ENCODE results near the gene FAM124A. TPM values are rescaled to one million over a fixed set of nuclear protein-coding genes. Genes with fewer than 3 reads are reported as not detected.
A peak's percentile ranks its signal among the peaks of the same experiment; 100 is the strongest.

The FAM124A gene
- total and polyA plus RNA-seq, 7 donors, result 0.51 to 1.5 (median 0.75) TPM

DNA sequence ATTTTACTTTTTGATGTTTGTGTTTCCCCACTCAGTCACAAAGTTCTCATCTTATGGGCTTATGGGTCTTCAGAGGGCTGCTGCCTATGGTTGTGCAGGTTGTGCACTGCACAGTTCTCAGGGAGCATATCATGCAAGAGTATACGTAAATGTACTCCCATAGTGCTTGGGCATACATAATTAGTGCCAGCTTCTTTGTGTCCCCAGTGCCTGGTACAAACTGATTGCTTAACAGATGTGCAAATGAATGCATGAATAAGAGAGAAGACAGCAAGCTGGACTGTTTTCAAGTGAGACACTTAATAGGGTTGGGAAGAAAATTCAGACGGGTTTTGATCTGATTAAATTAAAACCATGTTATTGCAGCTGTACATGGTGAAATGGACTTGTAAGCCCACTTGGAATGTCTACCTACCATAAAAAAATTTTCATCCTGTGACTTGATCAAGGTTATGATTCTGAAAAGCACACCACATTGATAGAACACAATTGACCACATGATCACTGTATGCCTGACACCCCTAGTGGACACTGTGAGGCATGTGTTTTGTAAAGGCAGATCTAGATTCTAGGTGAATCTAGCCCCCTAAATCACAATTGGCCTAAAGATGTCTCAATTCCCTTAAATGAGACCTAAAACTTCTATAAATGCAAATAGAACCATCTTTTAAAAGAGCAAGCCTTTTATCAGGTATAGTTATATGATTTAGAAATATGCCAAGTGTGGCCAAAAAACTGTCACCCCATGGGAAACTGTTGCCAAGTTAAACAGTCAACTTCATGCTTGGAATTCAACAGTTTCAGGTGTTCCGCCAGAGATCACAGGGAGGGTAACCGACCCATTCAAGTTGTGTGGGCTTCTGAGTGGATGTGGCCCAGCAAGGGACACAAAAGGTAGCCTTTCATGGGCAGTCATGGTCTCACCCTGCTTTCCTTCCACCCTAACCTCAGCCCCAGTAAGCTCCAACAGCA is 27.9 kb downstream of the FAM124A start:
- Histone ChIP-seq H3K4me3 (no peak overlapping the region), H3K4me1 (no peaks in the 10 kb centered on the region), H3K36me3 (ENCODE audit: insufficient read depth in 1 of 2, low read depth in 1 of 2) (no peaks in the 10 kb centered on the region), H3K27me3 (ENCODE audit: insufficient read depth in 3 of 3, low read length in 2 of 3) (peaks cover 0 to 3% (median 0%) of the 10 kb centered on the region in 3 donors), H3K9me3 (no peaks in the 10 kb centered on the region), H3K27ac (no peak overlapping the region)
- peak; percentile 14 for TF ChIP-seq CTCF (IDR thresholded peaks at IDR 0.05)
- intact Hi-C loops (cut with DNase I), result no loop called here
- DNase-seq (no peak), ATAC-seq (no peak)
- WGBS, 3 donors, result 76 to 85% (median 78%) methylated on average over 4 of the region's 4 CpGs

DNA sequence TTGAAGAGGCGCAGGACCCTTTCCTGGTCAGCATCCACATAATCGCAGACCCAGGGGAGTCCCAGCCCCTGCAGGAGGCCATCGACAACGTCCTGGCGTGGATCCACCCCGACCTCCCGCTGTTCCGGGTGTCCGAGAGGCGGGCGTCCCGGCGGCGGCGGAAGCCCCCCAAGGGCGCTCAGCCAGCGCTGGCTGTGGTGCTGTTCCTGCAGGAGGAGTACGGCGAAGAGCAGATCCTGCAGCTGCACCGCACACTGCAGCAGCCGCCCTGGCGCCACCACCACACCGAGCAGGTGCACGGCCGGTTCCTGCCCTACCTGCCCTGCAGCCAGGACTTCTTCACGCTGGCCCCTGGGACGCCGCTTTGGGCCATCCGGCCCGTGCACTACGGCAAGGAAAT is 29.3 kb downstream of the FAM124A start:
- ATAC-seq (no peak), DNase-seq (no peak)
- H3K4me1 ChIP-seq, result no peaks in the 10 kb centered on the region
- WGBS, 3 donors, result 96 to 97% (median 96%) methylated on average over 29 to 31 of the region's 31 CpGs
- H3K36me3 ChIP-seq (ENCODE audit: insufficient read depth in 1 of 2, low read depth in 1 of 2), result no peaks in the 10 kb centered on the region
- no peak overlapping the region for H3K4me3 ChIP-seq
- H3K9me3 ChIP-seq, result no peaks in the 10 kb centered on the region
- peaks cover 0 to 3% (median 0%) of the 10 kb centered on the region in 3 donors for H3K27me3 ChIP-seq (ENCODE audit: insufficient read depth in 3 of 3, low read length in 2 of 3)
- TF ChIP-seq CTCF (IDR thresholded peaks at IDR 0.05), result no peak
- intact Hi-C loops (cut with DNase I), result no loop called here
- no peak overlapping the region for H3K27ac ChIP-seq

- Histone ChIP-seq H3K9me3 (no peaks in the 10 kb centered on the region), H3K4me1 (no peaks in the 10 kb centered on the region), H3K27ac (no peak overlapping the region), H3K27me3 (ENCODE audit: insufficient read depth in 3 of 3, low read length in 2 of 3) (peaks cover 0 to 3% (median 0%) of the 10 kb centered on the region in 3 donors), H3K4me3 (no peak overlapping the region), H3K36me3 (ENCODE audit: insufficient read depth in 1 of 2, low read depth in 1 of 2) (no peaks in the 10 kb centered on the region)
- no peak for TF ChIP-seq CTCF (IDR thresholded peaks at IDR 0.05)
- 40 to 48% (median 47%) methylated on average over 4 of the region's 4 CpGs for WGBS, 3 donors
- no peak for DNase-seq
- intact Hi-C loops (cut with DNase I), result no loop called here
- ATAC-seq, result no peak
Measured at GRCh38 chr13:51252954-51253532, 30.8 kb downstream of the FAM124A start.

DNA sequence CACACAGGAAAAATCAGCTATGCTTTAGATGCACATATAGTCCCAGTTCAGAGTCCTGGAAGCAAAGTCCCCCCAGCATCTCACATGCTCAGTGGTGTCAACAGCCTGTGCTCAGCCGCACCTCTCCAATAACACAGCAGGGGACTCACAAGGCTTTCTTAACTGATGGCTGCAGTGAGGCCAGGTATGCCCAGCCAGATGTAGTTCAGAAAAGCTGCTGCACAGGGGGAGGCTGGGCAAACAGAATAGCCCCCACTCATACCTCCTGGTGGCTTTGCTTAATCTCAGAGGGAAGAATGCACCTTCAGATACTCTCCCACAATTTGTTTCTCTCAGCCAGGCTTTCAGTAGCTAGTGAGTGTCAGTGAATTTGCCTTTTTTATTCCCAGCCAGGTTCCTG is 33.4 kb downstream of the FAM124A start:
- no peaks in the 10 kb centered on the region for H3K4me1 ChIP-seq
- WGBS, 3 donors, result 91 to 96% (median 92%) methylated on average over 1 of the region's 1 CpG
- H3K9me3 ChIP-seq, result no peaks in the 10 kb centered on the region
- no peak for TF ChIP-seq CTCF (IDR thresholded peaks at IDR 0.05)
- DNase-seq, result no peak
- no peak overlapping the region for H3K27ac ChIP-seq
- peaks cover 0 to 3% (median 0%) of the 10 kb centered on the region in 3 donors for H3K27me3 ChIP-seq (ENCODE audit: insufficient read depth in 3 of 3, low read length in 2 of 3)
- intact Hi-C loops (cut with DNase I), result no loop called here
- ATAC-seq, result no peak
- no peaks in the 10 kb centered on the region for H3K36me3 ChIP-seq (ENCODE audit: insufficient read depth in 1 of 2, low read depth in 1 of 2)
- no peak overlapping the region for H3K4me3 ChIP-seq

All from psoas muscle (tissue), 8 donors.